GM23248 (cell line): ENCODE results near the gene ZEB2. TPM values are rescaled to one million over a fixed set of nuclear protein-coding genes. Genes with fewer than 3 reads are reported as not detected.
A peak's percentile ranks its signal among the peaks of the same experiment; 100 is the strongest.

ENCODE experiments used
- DNase-seq: peaks from one replicate; pipeline ENCODE4 v3.0.0-alpha.2; 2015
- H2AFZ ChIP-seq: fragments of 200-600 bp; sonication (generic); 2 replicates; pipeline ENCODE4 v1.6.1; 2016; ENCODE audit warnings: antibody characterized with exemption
- H3F3A ChIP-seq: fragments of 200-600 bp; sonication (generic); 2 replicates; pipeline ENCODE4 v1.6.1; 2016; ENCODE audit warnings: mild to moderate bottlenecking, antibody characterized with exemption, mixed run types; ENCODE audit not compliant: insufficient read depth
- H3K27ac ChIP-seq: fragments of 200-600 bp; sonication (generic); 2 replicates; pipeline ENCODE4 v1.5.1; 2016; ENCODE audit warnings: mild to moderate bottlenecking
- H3K27me3 ChIP-seq: fragments of 200-600 bp; sonication (generic); replicated peaks from 2 replicates; pipeline ENCODE4 v1.6.1; 2016; ENCODE audit warnings: mild to moderate bottlenecking; ENCODE audit not compliant: insufficient read depth
- H3K36me3 ChIP-seq: fragments of 200-600 bp; sonication (generic); 2 replicates; pipeline ENCODE4 v1.6.1; 2016; ENCODE audit warnings: low read depth, mild to moderate bottlenecking
- H3K4me1 ChIP-seq: fragments of 200-600 bp; sonication (generic); 2 replicates; pipeline ENCODE4 v1.6.1; 2016; ENCODE audit warnings: mild to moderate bottlenecking; ENCODE audit not compliant: insufficient read depth
- H3K4me2 ChIP-seq: fragments of 200-600 bp; sonication (generic); one replicate; pipeline ENCODE4 v1.6.1; 2016; ENCODE audit warnings: mild to moderate bottlenecking; ENCODE audit not compliant: unreplicated experiment
- H3K4me3 ChIP-seq: fragments of 200-600 bp; sonication (generic); 2 replicates; pipeline ENCODE4 v1.5.1; 2016; ENCODE audit warnings: mild to moderate bottlenecking
- H3K79me2 ChIP-seq: fragments of 200-600 bp; sonication (generic); 2 replicates; pipeline ENCODE4 v1.6.1; 2016; ENCODE audit warnings: mild to moderate bottlenecking; ENCODE audit not compliant: insufficient read depth
- H3K9ac ChIP-seq: fragments of 200-600 bp; sonication (generic); 2 replicates; pipeline ENCODE4 v1.6.1; 2016; ENCODE audit warnings: mild to moderate bottlenecking
- H3K9me2 ChIP-seq: fragments of 200-600 bp; sonication (generic); 2 replicates; pipeline ENCODE4 v1.6.1; 2016; ENCODE audit warnings: mixed run types, mild to moderate bottlenecking, moderate library complexity; ENCODE audit not compliant: insufficient read depth
- H3K9me3 ChIP-seq: fragments of 200-600 bp; sonication (generic); one replicate; pipeline ENCODE4 v1.6.1; 2017; ENCODE audit warnings: low read depth
- H4K20me1 ChIP-seq: fragments of 200-600 bp; sonication (generic); 2 replicates; pipeline ENCODE4 v1.6.0; 2016; ENCODE audit not compliant: insufficient read depth
- EZH2 ChIP-seq: fragments of 200-600 bp; sonication (generic); IDR thresholded peaks from 2 replicates; pipeline ENCODE4 v1.6.1; 2018; ENCODE audit warnings: antibody characterized with exemption, mild to moderate bottlenecking; ENCODE audit not compliant: insufficient read depth, poor library complexity, severe bottlenecking
- EZH2phosphoT487 ChIP-seq: fragments of 200-600 bp; sonication (generic); IDR thresholded peaks from 2 replicates; pipeline ENCODE4 v1.6.1; 2018; ENCODE audit warnings: antibody characterized with exemption, moderate library complexity, mild to moderate bottlenecking, low read depth; ENCODE audit not compliant: insufficient read depth
- WGBS, 2 experiments: methylation state at CpG; one replicate each; pipeline ENCODE4 v1.1.6; 2015 to 2017; ENCODE audit warnings: low lambda C conversion rate in 2 of 2, low coverage in 1 of 2; ENCODE audit errors: missing lambda C conversion rate in 2 of 2; 5-methylcytosine and 5-hydroxymethylcytosine counted together
- in situ Hi-C: fragments of 300-500 bp; cut with MboI; formaldehyde crosslinking; loops from 2 replicates; pipeline ENCODE4 v1.15.0; 2020
- polyA plus RNA-seq: library from polyadenylated mRNA; unstranded; fragments of >200 nt; fragmentation: Nextera tagmentation; extraction: Ambion mirVana; gene quantifications from 2 replicates; pipeline ENCODE4 v1.2.1, GENCODE V29; 2016
- total RNA-seq: library from RNA; depleted of rRNA; stranded (reverse); fragments of >200 nt; shearing (Covaris generic); gene quantifications from 2 replicates; pipeline ENCODE4 v1.2.3, GENCODE V29; 2014

ZEB2 gene
- total and polyA plus RNA-seq, 2 experiments from 2014 or later: 26.2 to 46.8 TPM

- Histone ChIP-seq H3K9me3 (no peaks in the 10 kb centered on the region), H3K79me2 (no peaks in the 10 kb centered on the region), H4K20me1 (no peaks in the 10 kb centered on the region), H3K27me3 (no peaks in the 10 kb centered on the region), H3K9ac (no peak overlapping the region), H3K4me3 (no peak overlapping the region), H3K4me1 (no peaks in the 10 kb centered on the region), H3K36me3 (no peaks in the 10 kb centered on the region), H3K27ac (no peak overlapping the region), H2AFZ (no peak overlapping the region), H3F3A (no peaks in the 10 kb centered on the region), H3K9me2 (no peaks in the 10 kb centered on the region), H3K4me2 (no peak overlapping the region)
- no peak for DNase-seq
- in situ Hi-C loops: loop anchor here (10.0 kb wide), 1 partner anchor 1225 kb away; no protein-coding TSS in a partner anchor
- WGBS, 2 experiments: 12 to 20% methylated on average over 1 of the region's 1 CpG
- TF ChIP-seq EZH2phosphoT487 (no peak), EZH2 (no peak)
Measured at GRCh38 chr2:144529841-144530240, 9.9 kb upstream of the ZEB2 start.

- in situ Hi-C loops: loop anchor here (10.0 kb wide), 1 partner anchor 1227 kb away; no protein-coding TSS in a partner anchor
- Histone ChIP-seq H3K9ac (no peak overlapping the region), H3K4me1 (0 out of 2 replicates have a peak, but pooled peaks cover 2% of the 10 kb centered on the region), H3K9me2 (no peaks in the 10 kb centered on the region), H4K20me1 (no peaks in the 10 kb centered on the region), H3K79me2 (no peaks in the 10 kb centered on the region), H3K36me3 (no peaks in the 10 kb centered on the region), H3F3A (no peaks in the 10 kb centered on the region), H3K27ac (no peak overlapping the region), H2AFZ (no peak overlapping the region), H3K27me3 (no peaks in the 10 kb centered on the region), H3K9me3 (no peaks in the 10 kb centered on the region), H3K4me3 (no peak overlapping the region), H3K4me2 (no peak overlapping the region)
- TF ChIP-seq EZH2phosphoT487 (no peak), EZH2 (no peak)
- DNase-seq: no peak
- WGBS, 2 experiments: 21 to 44% methylated on average over 2 of the region's 2 CpGs
Measured at GRCh38 chr2:144528108-144528507, 8.2 kb upstream of the ZEB2 start.

GRCh38 chr2:144526831-144527230 is 6.9 kb upstream of the ZEB2 start:
- Histone ChIP-seq H3K9me3 (no peaks in the 10 kb centered on the region), H3K27ac (no peak overlapping the region), H3K9me2 (no peaks in the 10 kb centered on the region), H3K79me2 (no peaks in the 10 kb centered on the region), H3K9ac (no peak overlapping the region), H3K4me2 (no peak overlapping the region), H3K4me3 (no peak overlapping the region), H4K20me1 (no peaks in the 10 kb centered on the region), H3F3A (no peaks in the 10 kb centered on the region), H2AFZ (no peak overlapping the region), H3K4me1 (0 out of 2 replicates have a peak, but pooled peaks cover 11% of the 10 kb centered on the region), H3K27me3 (no peaks in the 10 kb centered on the region), H3K36me3 (no peaks in the 10 kb centered on the region)
- in situ Hi-C loops: loop anchor here (10.0 kb wide), 1 partner anchor 1228 kb away; no protein-coding TSS in a partner anchor
- no peak for DNase-seq
- 87 to 95% methylated on average over 2 of the region's 2 CpGs for WGBS, 2 experiments
- TF ChIP-seq EZH2phosphoT487 (no peak), EZH2 (no peak)

GRCh38 chr2:144524118-144525009 is 4.4 kb upstream of the ZEB2 start:
- in situ Hi-C loops: loop anchor here (10.0 kb wide), 1 partner anchor 1230 kb away; no protein-coding TSS in a partner anchor
- Histone ChIP-seq H3K79me2 (peaks cover 3% of the 10 kb centered on the region), H3K9me2 (no peaks in the 10 kb centered on the region), H3K9me3 (no peaks in the 10 kb centered on the region), H3K4me1 (peaks cover 13% of the 10 kb centered on the region; the same call in 1 of the 2 replicates), H3K4me3 (peak overlapping the region; percentile 78), H3K27ac (peak overlapping the region; percentile 22; the same call in 1 of the 2 replicates), H2AFZ (peak overlapping the region; percentile 83), H4K20me1 (no peaks in the 10 kb centered on the region), H3K9ac (peak overlapping the region; percentile 80), H3K27me3 (no peaks in the 10 kb centered on the region), H3F3A (peaks cover 17% of the 10 kb centered on the region), H3K36me3 (no peaks in the 10 kb centered on the region), H3K4me2 (peak overlapping the region; percentile 95)
- no peak for TF ChIP-seq EZH2
- TF ChIP-seq EZH2phosphoT487: no peak
- 2 to 4% methylated on average over 22 to 56 of the region's 58 CpGs for WGBS, 2 experiments
- DNase-seq: peak; percentile 60
